ENCODE data around the gene RPS15. TPM values are rescaled to one million over a fixed set of nuclear protein-coding genes. Genes with fewer than 3 reads are reported as not detected.

The RPS15 gene
- total RNA-seq, 2 experiments from 2014 or later: 1,378 to 1,409 TPM

GRCh38 chr19:1425902-1426301 is 12.3 kb upstream of the RPS15 start:
- no peaks in the 10 kb centered on the region for H3K27me3 Mint-ChIP-seq
- CTCF ChIA-PET: no interaction called here
- H3K36me3 Mint-ChIP-seq (ENCODE audit: low read depth): peaks cover 46% of the 10 kb centered on the region
- no peaks in the 10 kb centered on the region for H3K4me1 Mint-ChIP-seq
- H3K27ac Mint-ChIP-seq: no peak overlapping the region
- H3K4me3 Mint-ChIP-seq: no peak overlapping the region
- no peak for DNase-seq
- POLR2A ChIA-PET: no interaction called here
- H3K9me3 Mint-ChIP-seq: no peaks in the 10 kb centered on the region

GRCh38 chr19:1426736-1427135 is 11.5 kb upstream of the RPS15 start:
- Mint-ChIP-seq H3K27ac (no peak overlapping the region), H3K27me3 (no peaks in the 10 kb centered on the region), H3K9me3 (no peaks in the 10 kb centered on the region), H3K4me1 (no peaks in the 10 kb centered on the region), H3K36me3 (ENCODE audit: low read depth) (peaks cover 45% of the 10 kb centered on the region), H3K4me3 (no peak overlapping the region)
- CTCF ChIA-PET: no interaction called here
- DNase-seq: no peak
- POLR2A ChIA-PET: no interaction called here

GRCh38 chr19:1427221-1427920 is 10.8 kb upstream of the RPS15 start:
- DNase-seq: no peak
- ChIA-PET CTCF (no interaction called here), POLR2A (no interaction called here)
- no peak overlapping the region for H3K27ac Mint-ChIP-seq
- peaks cover 42% of the 10 kb centered on the region for H3K36me3 Mint-ChIP-seq (ENCODE audit: low read depth)
- H3K27me3 Mint-ChIP-seq: no peaks in the 10 kb centered on the region
- H3K9me3 Mint-ChIP-seq: no peaks in the 10 kb centered on the region
- no peaks in the 10 kb centered on the region for H3K4me1 Mint-ChIP-seq
- no peak overlapping the region for H3K4me3 Mint-ChIP-seq

GRCh38 chr19:1428738-1429391 is 9.3 kb upstream of the RPS15 start:
- H3K4me1 Mint-ChIP-seq: no peaks in the 10 kb centered on the region
- no peaks in the 10 kb centered on the region for H3K27me3 Mint-ChIP-seq
- H3K27ac Mint-ChIP-seq: no peak overlapping the region
- no peak overlapping the region for H3K4me3 Mint-ChIP-seq
- no peaks in the 10 kb centered on the region for H3K9me3 Mint-ChIP-seq
- CTCF ChIA-PET: no interaction called here
- H3K36me3 Mint-ChIP-seq (ENCODE audit: low read depth): peaks cover 35% of the 10 kb centered on the region
- DNase-seq: no peak
- POLR2A ChIA-PET: interaction anchor here (1.3 kb wide), 2 partner anchors 12 to 15 kb away, joined by 4 to 5 read pairs; no protein-coding TSS in a partner anchor

GRCh38 chr19:1429750-1430149 is 8.4 kb upstream of the RPS15 start:
- peaks cover 33% of the 10 kb centered on the region for H3K36me3 Mint-ChIP-seq (ENCODE audit: low read depth)
- ChIA-PET POLR2A (interaction anchor here (1.3 kb wide), 2 partner anchors 13 to 16 kb away, joined by 4 to 5 read pairs; no protein-coding TSS in a partner anchor), CTCF (no interaction called here)
- no peak overlapping the region for H3K27ac Mint-ChIP-seq
- no peaks in the 10 kb centered on the region for H3K9me3 Mint-ChIP-seq
- no peak for DNase-seq
- H3K27me3 Mint-ChIP-seq: no peaks in the 10 kb centered on the region
- no peaks in the 10 kb centered on the region for H3K4me1 Mint-ChIP-seq
- no peak overlapping the region for H3K4me3 Mint-ChIP-seq

GRCh38 chr19:1430246-1430645 is 8.0 kb upstream of the RPS15 start:
- ChIA-PET POLR2A (no interaction called here), CTCF (no interaction called here)
- Mint-ChIP-seq H3K27ac (no peak overlapping the region), H3K9me3 (no peaks in the 10 kb centered on the region), H3K4me1 (no peaks in the 10 kb centered on the region), H3K36me3 (ENCODE audit: low read depth) (peaks cover 31% of the 10 kb centered on the region), H3K27me3 (no peaks in the 10 kb centered on the region), H3K4me3 (no peak overlapping the region)
- no peak for DNase-seq

GRCh38 chr19:1431759-1432506 is 6.3 kb upstream of the RPS15 start:
- Mint-ChIP-seq H3K27me3 (no peaks in the 10 kb centered on the region), H3K27ac (no peak overlapping the region), H3K4me3 (no peak overlapping the region), H3K9me3 (no peaks in the 10 kb centered on the region), H3K36me3 (ENCODE audit: low read depth) (peaks cover 25% of the 10 kb centered on the region), H3K4me1 (no peaks in the 10 kb centered on the region)
- ChIA-PET CTCF (no interaction called here), POLR2A (no interaction called here)
- DNase-seq: no peak

GRCh38 chr19:1432507-1432887 is 5.7 kb upstream of the RPS15 start:
- POLR2A ChIA-PET: no interaction called here
- Mint-ChIP-seq H3K4me3 (no peak overlapping the region), H3K36me3 (ENCODE audit: low read depth) (peaks cover 24% of the 10 kb centered on the region), H3K27me3 (no peaks in the 10 kb centered on the region), H3K27ac (no peak overlapping the region), H3K9me3 (no peaks in the 10 kb centered on the region), H3K4me1 (peaks cover under 1% of the 10 kb centered on the region)
- CTCF ChIA-PET: no interaction called here
- no peak for DNase-seq

GRCh38 chr19:1433119-1434039 is 4.8 kb upstream of the RPS15 start:
- H3K4me1 Mint-ChIP-seq: peaks cover 9% of the 10 kb centered on the region
- peaks cover 27% of the 10 kb centered on the region for H3K36me3 Mint-ChIP-seq (ENCODE audit: low read depth)
- H3K27ac Mint-ChIP-seq: no peak overlapping the region
- ChIA-PET POLR2A (no interaction called here), CTCF (no interaction called here)
- no peaks in the 10 kb centered on the region for H3K27me3 Mint-ChIP-seq
- no peak overlapping the region for H3K4me3 Mint-ChIP-seq
- DNase-seq: no peak
- no peaks in the 10 kb centered on the region for H3K9me3 Mint-ChIP-seq

- H3K27ac Mint-ChIP-seq: no peak overlapping the region
- DNase-seq: no peak
- peaks cover 9% of the 10 kb centered on the region for H3K4me1 Mint-ChIP-seq
- peaks cover 30% of the 10 kb centered on the region for H3K36me3 Mint-ChIP-seq (ENCODE audit: low read depth)
- CTCF ChIA-PET: interaction anchor here (0.6 kb wide), 1 partner anchor 732 kb away, joined by 3 read pairs; no protein-coding TSS in a partner anchor
- no peaks in the 10 kb centered on the region for H3K27me3 Mint-ChIP-seq
- no peaks in the 10 kb centered on the region for H3K9me3 Mint-ChIP-seq
- no peak overlapping the region for H3K4me3 Mint-ChIP-seq
- POLR2A ChIA-PET: no interaction called here
Measured at GRCh38 chr19:1434040-1434366, 4.2 kb upstream of the RPS15 start.

GRCh38 chr19:1434577-1435060 is 3.6 kb upstream of the RPS15 start:
- CTCF ChIA-PET: interaction anchor here (0.6 to 1.1 kb wide), 2 partner anchors 10 to 731 kb away, joined by 3 read pairs; no protein-coding TSS in a partner anchor
- H3K27ac Mint-ChIP-seq: no peak overlapping the region
- peaks cover 10% of the 10 kb centered on the region for H3K4me1 Mint-ChIP-seq
- POLR2A ChIA-PET: no interaction called here
- DNase-seq: no peak
- H3K4me3 Mint-ChIP-seq: no peak overlapping the region
- H3K36me3 Mint-ChIP-seq (ENCODE audit: low read depth): peaks cover 34% of the 10 kb centered on the region
- no peaks in the 10 kb centered on the region for H3K27me3 Mint-ChIP-seq
- no peaks in the 10 kb centered on the region for H3K9me3 Mint-ChIP-seq

GRCh38 chr19:1435378-1435989 is 2.7 kb upstream of the RPS15 start:
- ChIA-PET POLR2A (no interaction called here), CTCF (interaction anchor here (0.9 to 1.3 kb wide), 3 partner anchors 9 to 21 kb away, joined by 3 read pairs; no protein-coding TSS in a partner anchor)
- Mint-ChIP-seq H3K4me3 (no peak overlapping the region), H3K27me3 (no peaks in the 10 kb centered on the region), H3K27ac (no peak overlapping the region), H3K4me1 (peaks cover 19% of the 10 kb centered on the region), H3K36me3 (ENCODE audit: low read depth) (peaks cover 38% of the 10 kb centered on the region), H3K9me3 (no peaks in the 10 kb centered on the region)
- DNase-seq: no peak
